Measurements from ENCODE around the gene AGBL5. TPM values are rescaled to one million over a fixed set of nuclear protein-coding genes. Genes with fewer than 3 reads are reported as not detected.

AGBL5 gene
- total and polyA plus RNA-seq, 2 of the 13 experiments (the other 11 are each of a cell fraction or from before 2014, with no cell fraction given), result 55.9 to 73.3 TPM

DNA sequence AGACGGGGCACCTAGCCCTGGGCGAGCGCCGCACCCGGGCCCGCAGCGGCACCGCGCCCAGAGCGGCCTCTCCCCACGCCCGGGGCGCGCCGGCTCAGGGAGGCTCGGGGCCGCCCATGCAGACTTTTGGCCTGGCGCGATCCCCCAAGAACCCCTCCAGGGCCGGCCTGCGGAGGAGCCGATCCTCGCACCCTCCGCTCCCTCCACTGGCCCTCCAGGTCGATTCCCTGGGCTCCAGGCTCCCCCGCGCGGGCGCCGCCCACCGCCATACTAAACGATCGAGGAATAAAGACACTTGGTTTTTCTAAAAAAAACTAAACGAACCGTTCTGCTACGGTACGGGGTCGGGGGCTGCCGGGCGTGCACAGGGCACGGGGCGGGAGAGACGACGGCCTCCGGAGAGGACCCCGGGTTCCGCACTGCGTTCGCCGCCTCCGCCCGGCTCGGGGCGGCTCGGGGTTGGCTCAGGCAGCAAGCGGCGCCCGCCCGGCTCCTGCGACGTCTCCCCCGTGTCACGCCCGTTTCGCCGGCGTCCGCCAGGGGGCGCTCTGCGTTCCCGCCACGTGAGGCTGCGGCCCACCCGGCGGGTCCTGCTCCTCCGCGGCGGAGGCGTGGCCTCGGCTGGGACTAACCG is 34.7 kb downstream of the AGBL5 start (continued):
- TF ChIP-seq, protein P1, sequence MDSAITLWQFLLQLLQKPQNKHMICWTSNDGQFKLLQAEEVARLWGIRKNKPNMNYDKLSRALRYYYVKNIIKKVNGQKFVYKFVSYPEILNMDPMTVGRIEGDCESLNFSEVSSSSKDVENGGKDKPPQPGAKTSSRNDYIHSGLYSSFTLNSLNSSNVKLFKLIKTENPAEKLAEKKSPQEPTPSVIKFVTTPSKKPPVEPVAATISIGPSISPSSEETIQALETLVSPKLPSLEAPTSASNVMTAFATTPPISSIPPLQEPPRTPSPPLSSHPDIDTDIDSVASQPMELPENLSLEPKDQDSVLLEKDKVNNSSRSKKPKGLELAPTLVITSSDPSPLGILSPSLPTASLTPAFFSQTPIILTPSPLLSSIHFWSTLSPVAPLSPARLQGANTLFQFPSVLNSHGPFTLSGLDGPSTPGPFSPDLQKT (CRISPR knock-in tag; IDR thresholded peaks at IDR 0.05; ENCODE audit: borderline replicate concordance), result no peak
- TF ChIP-seq, protein P2, sequence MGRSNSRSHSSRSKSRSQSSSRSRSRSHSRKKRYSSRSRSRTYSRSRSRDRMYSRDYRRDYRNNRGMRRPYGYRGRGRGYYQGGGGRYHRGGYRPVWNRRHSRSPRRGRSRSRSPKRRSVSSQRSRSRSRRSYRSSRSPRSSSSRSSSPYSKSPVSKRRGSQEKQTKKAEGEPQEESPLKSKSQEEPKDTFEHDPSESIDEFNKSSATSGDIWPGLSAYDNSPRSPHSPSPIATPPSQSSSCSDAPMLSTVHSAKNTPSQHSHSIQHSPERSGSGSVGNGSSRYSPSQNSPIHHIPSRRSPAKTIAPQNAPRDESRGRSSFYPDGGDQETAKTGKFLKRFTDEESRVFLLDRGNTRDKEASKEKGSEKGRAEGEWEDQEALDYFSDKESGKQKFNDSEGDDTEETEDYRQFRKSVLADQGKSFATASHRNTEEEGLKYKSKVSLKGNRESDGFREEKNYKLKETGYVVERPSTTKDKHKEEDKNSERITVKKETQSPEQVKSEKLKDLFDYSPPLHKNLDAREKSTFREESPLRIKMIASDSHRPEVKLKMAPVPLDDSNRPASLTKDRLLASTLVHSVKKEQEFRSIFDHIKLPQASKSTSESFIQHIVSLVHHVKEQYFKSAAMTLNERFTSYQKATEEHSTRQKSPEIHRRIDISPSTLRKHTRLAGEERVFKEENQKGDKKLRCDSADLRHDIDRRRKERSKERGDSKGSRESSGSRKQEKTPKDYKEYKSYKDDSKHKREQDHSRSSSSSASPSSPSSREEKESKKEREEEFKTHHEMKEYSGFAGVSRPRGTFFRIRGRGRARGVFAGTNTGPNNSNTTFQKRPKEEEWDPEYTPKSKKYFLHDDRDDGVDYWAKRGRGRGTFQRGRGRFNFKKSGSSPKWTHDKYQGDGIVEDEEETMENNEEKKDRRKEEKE (IDR thresholded peaks at IDR 0.05), result no peak
- TF ChIP-seq SNAPC2 (CRISPR knock-in tag; IDR thresholded peaks at IDR 0.05) (peak; percentile 50; the same call in 1 of the 2 replicates), NFYB (CRISPR knock-in tag; IDR thresholded peaks at IDR 0.05) (peak; percentile 40; the same call in 1 of the 2 replicates), NCOA2 (CRISPR knock-in tag; IDR thresholded peaks at IDR 0.05) (peak; percentile 48; the same call in 1 of the 2 replicates), ZNF558 (CRISPR knock-in tag; IDR thresholded peaks at IDR 0.05; ENCODE audit: borderline replicate concordance) (peak; percentile 46; the same call in 1 of the 2 replicates), ZNF230 (CRISPR knock-in tag; IDR thresholded peaks at IDR 0.05) (0 out of 2 replicates have a peak, but pooled peaks have one; percentile 55), SIX1 (CRISPR knock-in tag; IDR thresholded peaks at IDR 0.05; ENCODE audit: borderline replicate concordance) (no peak), ZNF256 (CRISPR knock-in tag; conservative IDR thresholded peaks at IDR 0.05) (no peak), ZNF326 (CRISPR knock-in tag; IDR thresholded peaks at IDR 0.05; ENCODE audit: borderline replicate concordance) (no peak), ZFP41 (CRISPR knock-in tag; IDR thresholded peaks at IDR 0.05; ENCODE audit: borderline replicate concordance) (no peak), RFX3 (CRISPR knock-in tag; IDR thresholded peaks at IDR 0.05) (no peak), ZMYM3 (CRISPR knock-in tag; IDR thresholded peaks at IDR 0.05) (no peak), ZNF781 (CRISPR knock-in tag; IDR thresholded peaks at IDR 0.05; ENCODE audit: borderline replicate concordance, not compliant biosample characterization) (no peak), RFX1 (IDR thresholded peaks at IDR 0.05) (no peak), HOXA5 (CRISPR knock-in tag; IDR thresholded peaks at IDR 0.05) (peak; percentile 95)
- TF ChIP-seq, protein P3, sequence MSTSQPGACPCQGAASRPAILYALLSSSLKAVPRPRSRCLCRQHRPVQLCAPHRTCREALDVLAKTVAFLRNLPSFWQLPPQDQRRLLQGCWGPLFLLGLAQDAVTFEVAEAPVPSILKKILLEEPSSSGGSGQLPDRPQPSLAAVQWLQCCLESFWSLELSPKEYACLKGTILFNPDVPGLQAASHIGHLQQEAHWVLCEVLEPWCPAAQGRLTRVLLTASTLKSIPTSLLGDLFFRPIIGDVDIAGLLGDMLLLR (CRISPR knock-in tag; IDR thresholded peaks at IDR 0.05), result peak; percentile 53; the same call in 1 of the 2 replicates
- TF ChIP-seq, protein P4, sequence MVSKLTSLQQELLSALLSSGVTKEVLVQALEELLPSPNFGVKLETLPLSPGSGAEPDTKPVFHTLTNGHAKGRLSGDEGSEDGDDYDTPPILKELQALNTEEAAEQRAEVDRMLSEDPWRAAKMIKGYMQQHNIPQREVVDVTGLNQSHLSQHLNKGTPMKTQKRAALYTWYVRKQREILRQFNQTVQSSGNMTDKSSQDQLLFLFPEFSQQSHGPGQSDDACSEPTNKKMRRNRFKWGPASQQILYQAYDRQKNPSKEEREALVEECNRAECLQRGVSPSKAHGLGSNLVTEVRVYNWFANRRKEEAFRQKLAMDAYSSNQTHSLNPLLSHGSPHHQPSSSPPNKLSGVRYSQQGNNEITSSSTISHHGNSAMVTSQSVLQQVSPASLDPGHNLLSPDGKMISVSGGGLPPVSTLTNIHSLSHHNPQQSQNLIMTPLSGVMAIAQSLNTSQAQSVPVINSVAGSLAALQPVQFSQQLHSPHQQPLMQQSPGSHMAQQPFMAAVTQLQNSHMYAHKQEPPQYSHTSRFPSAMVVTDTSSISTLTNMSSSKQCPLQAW (CRISPR knock-in tag; IDR thresholded peaks at IDR 0.05), result peak; percentile 75
- TF ChIP-seq, protein P5, sequence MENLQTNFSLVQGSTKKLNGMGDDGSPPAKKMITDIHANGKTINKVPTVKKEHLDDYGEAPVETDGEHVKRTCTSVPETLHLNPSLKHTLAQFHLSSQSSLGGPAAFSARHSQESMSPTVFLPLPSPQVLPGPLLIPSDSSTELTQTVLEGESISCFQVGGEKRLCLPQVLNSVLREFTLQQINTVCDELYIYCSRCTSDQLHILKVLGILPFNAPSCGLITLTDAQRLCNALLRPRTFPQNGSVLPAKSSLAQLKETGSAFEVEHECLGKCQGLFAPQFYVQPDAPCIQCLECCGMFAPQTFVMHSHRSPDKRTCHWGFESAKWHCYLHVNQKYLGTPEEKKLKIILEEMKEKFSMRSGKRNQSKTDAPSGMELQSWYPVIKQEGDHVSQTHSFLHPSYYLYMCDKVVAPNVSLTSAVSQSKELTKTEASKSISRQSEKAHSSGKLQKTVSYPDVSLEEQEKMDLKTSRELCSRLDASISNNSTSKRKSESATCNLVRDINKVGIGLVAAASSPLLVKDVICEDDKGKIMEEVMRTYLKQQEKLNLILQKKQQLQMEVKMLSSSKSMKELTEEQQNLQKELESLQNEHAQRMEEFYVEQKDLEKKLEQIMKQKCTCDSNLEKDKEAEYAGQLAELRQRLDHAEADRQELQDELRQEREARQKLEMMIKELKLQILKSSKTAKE (CRISPR knock-in tag; IDR thresholded peaks at IDR 0.05; ENCODE audit: borderline replicate concordance), result no peak

Measured in HepG2 (cell line).